Measurements from ENCODE around the gene CDC42BPG. TPM values are rescaled to one million over a fixed set of nuclear protein-coding genes. Genes with fewer than 3 reads are reported as not detected.

CDC42BPG gene
- total and polyA plus RNA-seq, 9 of the 15 experiments (the other 6 are each of a cell fraction or from before 2014, with no cell fraction given) = 0.04 to 8.8 (median 2.1) TPM

GRCh38 chr11:64857485-64857884 lies 13.0 kb upstream of the CDC42BPG start:
- peak overlapping the region in 1 of 2 experiments; percentile 24; a peak in 1 of 4 replicates for H3K9ac ChIP-seq (ENCODE audit: insufficient read depth in 1 of 2, low read depth in 2 of 2, low read length in 2 of 2)
- no peak for ATAC-seq
- H3K4me3 ChIP-seq = no peak overlapping the region
- peaks cover 17% of the 10 kb centered on the region for H3K79me2 ChIP-seq (ENCODE audit: control insufficient read depth, insufficient read depth, low read length)
- no peaks in the 10 kb centered on the region for H3K9me3 ChIP-seq (replicated peaks; ENCODE audit: control insufficient read depth, insufficient read depth, low read depth, low read length)
- in situ Hi-C loops (cut with MboI) = no loop called here
- CTCF ChIA-PET (ENCODE audit: low intra/inter-chr PET ratio) = no interaction called here
- FAIRE-seq = no peak
- TF ChIP-seq SRSF9 (IDR thresholded peaks at IDR 0.05; ENCODE audit: borderline replicate concordance, low read depth, low read length) (no peak), BRD9 (IDR thresholded peaks at IDR 0.05; ENCODE audit: low read depth, partially characterized antibody) (no peak), ETV1 (tag; conservative IDR thresholded peaks at IDR 0.05; ENCODE audit: low read depth) (no peak), ZNF274 (IDR thresholded peaks at IDR 0.05; ENCODE audit: borderline replicate concordance, low read depth, low read length) (no peak), NR4A1 (CRISPR knock-in tag; IDR thresholded peaks at IDR 0.05) (no peak), NR4A1 (tag; IDR thresholded peaks at IDR 0.05) (no peak), CHD1 (IDR thresholded peaks at IDR 0.05; ENCODE audit: low read length) (no peak), KDM4B (IDR thresholded peaks at IDR 0.05; ENCODE audit: borderline replicate concordance in 2 of 2, low read depth in 1 of 2) (no peak), GATAD2A (IDR thresholded peaks at IDR 0.05) (no peak), THAP7 (CRISPR knock-in tag; IDR thresholded peaks at IDR 0.05) (no peak)
- 96% methylated on average over 6 of the region's 6 CpGs for WGBS (ENCODE audit: insufficient coverage, low coverage, missing lambda C conversion rate)
- no peak overlapping the region for H2AFZ ChIP-seq (ENCODE audit: low read depth, low read length)
- peaks cover 62% of the 10 kb centered on the region; the same call in 2 of the 3 replicates for H3K36me3 ChIP-seq (ENCODE audit: control insufficient read depth, insufficient read depth, low read length)
- no peak overlapping the region for H3K27ac ChIP-seq (ENCODE audit: extremely low read depth, low read depth, low read length)
- POLR2A ChIA-PET = interaction anchor here (0.7 to 1.6 kb wide), 3 partner anchors 13 to 18 kb away, joined by 3 to 7 read pairs (median 4); no protein-coding TSS in a partner anchor
- DNase-seq (ENCODE audit: extremely low read depth in 1 of 4, low spot score in 3 of 4) = no peak
- peaks cover 22 to 59% of the 10 kb centered on the region in 2 experiments for H3K4me1 ChIP-seq (replicated peaks in 1 of 2; ENCODE audit: control insufficient read depth in 2 of 2, insufficient read depth in 2 of 2, low read length in 2 of 2)
- H4K20me1 ChIP-seq (replicated peaks; ENCODE audit: control insufficient read depth, insufficient read depth, low read length) = no peaks in the 10 kb centered on the region
- no peaks in the 10 kb centered on the region for H3K9me1 ChIP-seq (ENCODE audit: control insufficient read depth, insufficient read depth, low read length)
- intact Hi-C loops (cut with micrococcal nuclease) = no loop called here
- no peaks in the 10 kb centered on the region for H3K27me3 ChIP-seq (ENCODE audit: control insufficient read depth in 2 of 2, insufficient read depth in 2 of 2, low read length in 2 of 2)
- no peak overlapping the region for H3K4me2 ChIP-seq (ENCODE audit: insufficient read depth, low read length)
- BruUV-seq (replicated peaks) = no TSS peak

Data from K562 (cell line).